GM18907 (cell line): ENCODE measurements around the gene MDN1.

Experiments used
- ATAC-seq: cut with Tn5 transposase; IDR thresholded peaks from one replicate; pipeline ENCODE4 v1.9.1; 2021; ENCODE audit warnings: mild to moderate bottlenecking, moderate library complexity; ENCODE audit not compliant: unreplicated experiment

Gene MDN1

DNA sequence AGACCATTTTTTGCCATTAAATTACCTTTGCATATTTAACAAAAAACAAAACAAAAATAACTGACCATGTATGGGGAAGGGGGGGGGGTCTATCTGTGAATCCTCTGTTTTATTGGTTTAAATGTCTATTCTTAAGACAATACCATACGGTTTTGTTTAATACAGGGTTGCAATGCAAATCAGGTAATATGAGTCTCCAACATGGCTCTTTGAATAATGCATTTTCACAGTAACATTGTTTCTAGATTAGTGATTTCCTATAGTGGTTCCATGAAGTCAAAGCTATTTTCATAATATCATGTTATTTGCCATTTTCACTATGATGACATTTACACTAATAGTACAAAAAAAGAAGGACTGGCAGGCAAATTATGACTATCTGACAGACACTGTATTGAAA is 116.3 kb downstream of the MDN1 start:
- no peak for ATAC-seq

DNA sequence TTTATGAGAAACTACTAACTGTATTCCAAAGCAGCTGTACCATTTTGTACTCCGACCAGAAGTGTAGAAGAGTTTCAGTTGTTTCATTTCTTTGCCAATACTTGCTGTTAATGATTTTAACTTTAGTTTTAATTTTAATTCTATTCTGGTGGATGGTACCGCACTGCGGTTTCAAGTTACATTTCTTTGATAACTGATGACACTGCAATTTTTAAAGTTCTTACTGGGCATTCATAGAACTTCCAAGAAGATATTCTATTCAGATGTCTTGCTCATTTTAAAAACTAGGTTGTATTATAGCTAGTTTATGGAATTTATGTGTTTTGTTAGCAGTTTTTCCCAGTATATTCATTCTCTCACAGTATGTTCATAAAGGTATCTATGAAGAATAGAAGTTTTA is 117.2 kb downstream of the MDN1 start:
- ATAC-seq, result no peak

- no peak for ATAC-seq
Observed at GRCh38 chr6:89695667-89696066, 123.9 kb downstream of the MDN1 start.

DNA sequence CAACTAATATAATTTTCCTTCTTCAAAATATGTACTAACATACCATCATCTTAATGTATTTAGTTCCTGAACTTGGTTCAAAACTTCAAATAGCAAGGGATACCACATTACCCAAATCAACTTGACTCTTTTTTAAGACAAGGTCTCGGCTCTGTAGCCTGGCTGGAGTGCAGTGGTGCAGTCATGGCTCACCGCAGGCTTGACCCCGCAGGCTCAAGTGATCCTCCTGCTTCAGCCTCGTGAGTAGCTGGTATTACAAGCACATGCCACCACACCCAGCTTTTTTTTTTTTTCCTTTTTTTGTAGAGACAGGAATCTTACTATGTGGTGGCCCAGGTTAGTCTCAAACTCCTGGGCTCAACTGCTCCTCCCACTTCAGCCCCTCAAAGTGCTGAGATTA is 125.2 kb downstream of the MDN1 start:
- ATAC-seq, result no peak

DNA sequence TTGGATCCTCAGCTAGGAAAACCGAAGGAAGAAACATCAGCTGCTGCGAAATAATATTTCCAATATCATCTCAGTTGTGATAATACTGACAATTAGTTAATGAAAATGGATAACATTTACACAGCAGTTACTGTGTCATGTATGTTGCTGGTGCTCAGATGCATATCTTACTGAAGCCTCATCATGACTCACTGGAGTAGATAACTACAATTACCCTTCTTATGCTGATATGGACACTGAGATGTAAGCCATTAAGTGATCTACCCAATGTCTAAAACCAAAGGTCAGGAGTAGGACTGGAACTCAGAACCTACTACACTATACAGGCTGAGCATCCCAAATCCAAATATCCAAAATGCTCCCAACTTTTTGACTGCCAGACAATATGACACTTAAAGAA is 126.4 kb downstream of the MDN1 start:
- ATAC-seq, result no peak

DNA sequence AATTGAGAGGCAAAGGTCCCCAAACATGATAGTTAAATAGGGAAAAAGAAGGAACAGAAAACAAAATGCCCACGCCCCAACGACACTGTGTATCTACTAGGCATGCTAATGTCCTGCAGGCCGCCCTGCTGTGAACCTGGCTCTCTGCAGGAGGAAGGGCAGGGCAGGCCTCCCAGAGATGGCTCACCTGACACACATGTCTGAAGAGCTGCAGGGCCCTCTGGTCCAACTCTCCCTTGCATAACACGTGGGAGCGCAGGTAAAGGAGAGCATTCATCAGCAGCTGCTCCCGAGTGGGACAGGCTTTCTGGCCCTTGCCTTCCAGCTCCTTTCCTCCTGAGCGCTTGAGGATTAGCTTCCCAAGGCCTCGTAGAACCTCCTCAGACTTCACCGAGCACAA is 127.3 kb downstream of the MDN1 start:
- no peak for ATAC-seq

GRCh38 chr6:89690944-89691324 is 128.7 kb downstream of the MDN1 start:
- ATAC-seq, result no peak

DNA sequence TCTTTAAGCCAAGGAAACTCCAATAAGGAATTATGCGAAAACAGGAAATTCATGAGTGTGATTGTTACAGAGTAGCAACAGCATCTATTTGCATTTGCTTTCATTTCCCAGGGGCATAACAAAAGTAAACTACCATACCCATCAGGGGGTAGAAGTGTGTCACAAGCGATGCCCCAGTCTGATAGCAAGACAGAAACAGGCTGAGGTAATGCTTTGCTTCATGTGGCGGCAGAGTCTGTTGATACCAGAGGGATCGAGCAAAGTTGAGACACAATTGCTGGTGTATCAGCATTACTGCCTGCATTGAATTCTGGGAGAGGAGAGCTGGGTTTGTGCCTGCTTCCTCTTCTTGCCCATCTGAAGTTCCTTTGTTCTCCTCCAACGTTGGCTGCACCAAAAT is 129.9 kb downstream of the MDN1 start:
- no peak for ATAC-seq

DNA sequence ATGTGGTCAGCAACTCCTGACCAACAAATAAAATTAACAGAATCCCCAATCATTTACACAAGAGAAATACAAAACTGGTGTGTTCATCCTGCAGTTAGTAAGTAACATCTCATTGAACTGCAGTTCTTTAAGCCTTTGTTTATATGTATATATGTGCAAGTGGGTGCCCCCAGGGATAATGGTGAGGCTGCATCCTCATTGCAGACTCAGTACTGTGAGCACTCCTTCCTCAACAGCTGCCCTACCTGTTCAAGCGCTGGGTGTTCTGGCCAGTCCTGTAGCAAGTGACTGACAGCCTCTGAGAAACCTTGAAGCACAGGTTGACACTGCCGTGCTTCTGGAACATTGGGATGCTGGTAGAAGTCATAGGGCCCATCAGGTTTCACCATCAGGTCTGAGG is 131.3 kb downstream of the MDN1 start:
- no peak for ATAC-seq

DNA sequence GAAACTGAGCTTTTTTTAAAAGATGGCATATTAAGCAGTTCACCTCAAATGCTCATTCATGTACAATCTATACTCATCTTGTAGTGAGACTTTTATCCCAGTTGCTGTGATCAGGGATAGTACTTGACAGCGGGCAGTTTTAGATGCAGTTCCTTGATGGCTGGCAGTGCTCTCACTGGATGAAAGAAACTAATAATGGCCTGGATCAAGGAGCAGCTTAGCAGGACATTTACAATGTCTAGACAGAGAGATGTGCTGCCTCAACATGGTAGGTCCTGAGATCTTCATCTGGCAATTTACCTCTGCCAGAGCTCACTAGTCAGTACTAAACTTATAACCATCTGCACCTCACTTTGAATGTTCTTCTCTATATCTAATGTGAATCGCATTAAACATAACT is 134.3 kb downstream of the MDN1 start:
- ATAC-seq, result no peak

- no peak for ATAC-seq
Observed at GRCh38 chr6:89682991-89683390, 136.6 kb downstream of the MDN1 start.

DNA sequence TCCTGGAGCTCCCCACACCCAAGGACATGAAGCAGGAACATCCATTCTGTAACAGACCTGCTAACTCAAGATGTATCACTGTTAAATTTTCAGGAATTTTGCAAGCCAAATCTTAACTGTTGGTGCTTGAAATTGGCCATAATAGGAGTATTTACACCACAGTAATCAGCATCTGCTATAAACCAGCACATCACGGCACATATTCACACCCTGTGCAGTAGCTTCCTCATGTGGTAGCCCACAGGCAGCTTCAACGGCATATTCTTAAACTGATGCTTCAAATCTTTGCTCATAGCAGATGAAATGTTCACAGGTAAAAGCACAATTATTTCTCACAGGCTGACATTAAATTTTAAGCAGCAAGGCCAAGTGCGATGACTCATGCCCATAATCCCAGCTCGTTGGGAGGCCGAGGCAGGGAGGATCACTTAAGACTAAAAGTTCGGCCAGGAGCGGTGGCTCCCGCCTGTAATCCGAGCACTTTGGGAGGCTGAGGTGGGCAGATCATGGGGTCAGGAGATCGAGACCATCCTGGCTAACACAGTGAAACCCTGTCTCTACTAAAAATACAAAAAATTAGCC is 137.5 kb downstream of the MDN1 start:
- ATAC-seq, result no peak

- no peak for ATAC-seq
Observed at GRCh38 chr6:89680551-89680950, 139.0 kb downstream of the MDN1 start.

DNA sequence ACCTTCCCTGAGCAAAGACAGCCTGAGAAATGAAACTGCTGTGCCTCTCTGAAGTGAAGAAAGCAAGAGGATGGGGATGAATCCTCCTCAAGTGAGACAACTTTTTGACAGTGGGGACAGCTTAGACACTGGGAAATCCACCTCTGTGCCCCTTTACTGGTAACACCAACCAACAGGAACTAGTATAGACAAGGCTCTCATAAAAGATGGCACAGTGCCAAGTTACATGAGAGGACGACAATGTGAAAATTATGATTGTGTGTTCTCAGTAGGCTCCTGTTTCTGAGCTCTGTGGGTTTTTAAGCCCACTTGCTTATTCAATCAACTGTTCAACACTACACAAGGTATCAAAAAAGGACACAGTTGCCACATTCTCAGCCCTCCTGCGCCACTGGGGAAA is 139.4 kb downstream of the MDN1 start:
- no peak for ATAC-seq

- ATAC-seq, result no peak
Observed at GRCh38 chr6:89679215-89680120, 140.1 kb downstream of the MDN1 start.

GRCh38 chr6:89678531-89678930 is 141.1 kb downstream of the MDN1 start:
- no peak for ATAC-seq

- no peak for ATAC-seq
Observed at GRCh38 chr6:89675949-89676748, 143.4 kb downstream of the MDN1 start.

- ATAC-seq, result no peak
Observed at GRCh38 chr6:89670935-89671565, 148.5 kb downstream of the MDN1 start.

DNA sequence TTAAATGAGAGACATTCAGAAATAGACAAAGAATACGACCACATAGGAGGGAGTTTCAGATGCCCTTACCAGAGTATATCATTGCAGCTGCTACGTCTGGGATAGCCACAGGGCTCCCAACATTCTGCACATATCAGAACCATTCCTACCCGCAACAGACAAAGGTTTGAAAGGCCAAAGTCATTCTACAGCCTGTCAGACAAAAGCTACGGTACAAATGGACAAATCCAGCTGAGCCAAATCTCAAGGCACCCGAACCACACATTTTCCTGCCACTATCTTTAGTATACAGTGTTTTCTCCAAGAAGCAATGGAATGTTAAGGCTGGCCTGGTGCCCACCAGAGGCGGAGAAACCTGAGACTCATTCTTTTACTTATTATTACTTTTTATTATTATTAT is 150.6 kb downstream of the MDN1 start:
- ATAC-seq, result no peak

GRCh38 chr6:89667872-89668556 is 151.6 kb downstream of the MDN1 start:
- ATAC-seq, result no peak
